Breast epithelium (tissue), 3 donors: ENCODE results near the gene SCML1.

Experiments used
- POLR2AphosphoS5 ChIP-seq, 3 donors: sonication (generic); formaldehyde crosslinking; IDR thresholded peaks; one replicate each; pipeline ENCODE4 v1.6.1; 2017; ENCODE audit warnings: antibody characterized with exemption in 3 of 3
- TF ChIP-seq, protein P1 (sequence below), 3 donors: fragments of 450-650 bp; IDR thresholded peaks; one replicate each; pipeline ENCODE4 v1.5.1; 2016 to 2017; ENCODE audit warnings: antibody characterized with exemption in 3 of 3, mild to moderate bottlenecking in 3 of 3, moderate library complexity in 3 of 3

DNA sequence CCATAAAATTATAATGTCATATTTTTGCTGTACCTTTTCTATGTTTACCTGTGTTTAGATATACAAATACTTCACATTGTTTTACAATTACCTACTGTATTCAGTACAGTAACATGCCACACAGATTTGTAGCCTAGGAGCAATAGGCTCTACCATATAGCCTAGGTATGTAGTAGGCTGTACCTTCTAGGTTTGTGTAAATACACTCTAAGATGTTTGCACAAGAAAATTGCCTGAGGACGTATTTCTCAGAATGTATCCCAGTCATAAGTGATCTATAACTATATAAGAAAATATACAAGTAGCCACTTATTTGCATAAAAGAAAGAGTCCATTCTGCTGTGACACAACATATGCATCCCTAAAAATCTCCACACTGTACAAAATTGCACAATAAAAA is 36.3 kb upstream of the SCML1 start:
- TF ChIP-seq, protein P1, sequence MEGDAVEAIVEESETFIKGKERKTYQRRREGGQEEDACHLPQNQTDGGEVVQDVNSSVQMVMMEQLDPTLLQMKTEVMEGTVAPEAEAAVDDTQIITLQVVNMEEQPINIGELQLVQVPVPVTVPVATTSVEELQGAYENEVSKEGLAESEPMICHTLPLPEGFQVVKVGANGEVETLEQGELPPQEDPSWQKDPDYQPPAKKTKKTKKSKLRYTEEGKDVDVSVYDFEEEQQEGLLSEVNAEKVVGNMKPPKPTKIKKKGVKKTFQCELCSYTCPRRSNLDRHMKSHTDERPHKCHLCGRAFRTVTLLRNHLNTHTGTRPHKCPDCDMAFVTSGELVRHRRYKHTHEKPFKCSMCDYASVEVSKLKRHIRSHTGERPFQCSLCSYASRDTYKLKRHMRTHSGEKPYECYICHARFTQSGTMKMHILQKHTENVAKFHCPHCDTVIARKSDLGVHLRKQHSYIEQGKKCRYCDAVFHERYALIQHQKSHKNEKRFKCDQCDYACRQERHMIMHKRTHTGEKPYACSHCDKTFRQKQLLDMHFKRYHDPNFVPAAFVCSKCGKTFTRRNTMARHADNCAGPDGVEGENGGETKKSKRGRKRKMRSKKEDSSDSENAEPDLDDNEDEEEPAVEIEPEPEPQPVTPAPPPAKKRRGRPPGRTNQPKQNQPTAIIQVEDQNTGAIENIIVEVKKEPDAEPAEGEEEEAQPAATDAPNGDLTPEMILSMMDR (IDR thresholded peaks at IDR 0.05) = no peak
- TF ChIP-seq POLR2AphosphoS5 (IDR thresholded peaks at IDR 0.05) = no peak
